Endometrial microvascular endothelial cells (primary cell): Measurements from ENCODE around the gene IGFN1. TPM values are rescaled to one million over a fixed set of nuclear protein-coding genes. Genes with fewer than 3 reads are reported as not detected.

Experiments used
- in situ Hi-C: cut with HindIII; loops from 2 replicates; pipeline ENCODE4 v1.10.0; 2017; ENCODE audit warnings: low sequenced_read_pairs, low pct_unique_long_range_greater_than_20kb; ENCODE audit errors: inconsistent ontology term
- total RNA-seq: library from RNA; depleted of rRNA; stranded (reverse); fragments of >200 nt; gene quantifications from one replicate; pipeline ENCODE4 v1.2.3, GENCODE V29; 2015; ENCODE audit errors: inconsistent ontology term

The IGFN1 gene
- total RNA-seq, 1 donor from 2014 or later: not detected

DNA sequence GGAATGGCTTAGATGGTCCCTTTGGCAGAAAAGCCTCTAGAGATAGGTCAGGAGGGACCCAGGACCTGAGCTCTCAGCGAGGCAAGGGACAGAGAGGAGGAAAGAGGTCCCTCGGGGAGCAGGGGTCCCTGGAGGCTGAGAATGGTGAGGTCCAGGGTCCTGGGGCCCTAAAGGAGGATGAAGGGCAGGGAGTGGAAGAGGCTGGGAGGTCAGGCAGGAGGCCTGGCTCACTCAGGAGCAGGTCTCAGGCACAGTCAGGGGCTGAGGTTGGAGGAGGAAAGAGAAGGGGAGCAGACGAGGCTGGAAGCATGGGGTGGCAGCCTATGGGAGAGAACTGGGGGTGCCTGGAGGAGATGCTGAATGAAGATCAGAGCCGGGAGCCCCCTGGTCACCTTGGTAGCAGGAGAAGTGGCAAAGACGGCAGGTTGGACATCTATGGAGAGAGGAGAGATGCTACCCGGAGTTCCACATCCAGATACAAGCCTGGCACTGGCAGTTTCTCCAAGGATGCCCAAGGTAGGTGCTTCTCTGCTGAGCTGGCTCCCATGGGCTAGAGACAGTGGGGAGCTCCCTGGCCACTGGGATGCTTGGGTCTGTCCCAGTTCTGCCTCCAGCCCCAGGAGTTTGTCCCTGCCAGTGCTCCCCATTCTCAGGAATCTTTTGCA lies 22.6 kb downstream of the IGFN1 start:
- in situ Hi-C loops: no loop called here

DNA sequence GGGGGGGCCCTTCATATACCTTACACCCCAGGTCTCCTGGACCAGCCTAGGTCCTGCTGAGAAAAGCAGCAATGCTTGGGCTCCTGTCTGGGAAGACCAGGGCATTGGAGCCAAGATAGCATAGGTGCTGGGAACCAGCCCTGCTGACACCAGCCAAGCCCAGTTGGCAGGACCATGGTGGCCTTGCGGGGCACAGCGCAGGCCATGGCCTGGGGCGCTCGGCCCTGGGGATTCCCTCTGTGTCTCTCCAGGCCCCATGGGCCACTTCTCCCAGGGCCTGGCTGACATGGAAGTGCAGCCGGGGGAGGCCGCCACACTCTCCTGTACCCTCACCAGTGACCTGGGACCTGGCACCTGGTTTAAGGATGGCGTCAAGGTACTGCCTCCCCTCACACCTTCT lies 23.3 kb downstream of the IGFN1 start:
- in situ Hi-C loops: no loop called here

DNA sequence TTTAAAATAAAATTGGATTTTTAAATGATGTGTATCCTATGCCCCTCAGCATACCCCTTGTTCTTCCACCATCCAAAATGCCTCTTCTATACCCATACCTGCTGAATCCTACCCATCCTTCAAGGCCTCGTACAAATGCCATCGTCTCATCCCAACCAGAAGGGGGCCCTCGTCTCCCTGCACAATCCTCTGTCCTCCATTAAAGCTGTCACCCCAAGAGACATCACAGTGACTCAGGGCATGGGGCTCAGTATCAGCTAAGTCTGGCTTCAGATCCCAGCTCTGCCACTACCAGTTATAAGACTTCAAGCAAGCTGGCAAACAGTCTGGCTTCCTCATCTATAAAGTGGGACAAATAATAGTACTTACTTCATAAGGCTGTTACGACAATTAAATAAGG lies 23.8 kb downstream of the IGFN1 start:
- in situ Hi-C loops: no loop called here

DNA sequence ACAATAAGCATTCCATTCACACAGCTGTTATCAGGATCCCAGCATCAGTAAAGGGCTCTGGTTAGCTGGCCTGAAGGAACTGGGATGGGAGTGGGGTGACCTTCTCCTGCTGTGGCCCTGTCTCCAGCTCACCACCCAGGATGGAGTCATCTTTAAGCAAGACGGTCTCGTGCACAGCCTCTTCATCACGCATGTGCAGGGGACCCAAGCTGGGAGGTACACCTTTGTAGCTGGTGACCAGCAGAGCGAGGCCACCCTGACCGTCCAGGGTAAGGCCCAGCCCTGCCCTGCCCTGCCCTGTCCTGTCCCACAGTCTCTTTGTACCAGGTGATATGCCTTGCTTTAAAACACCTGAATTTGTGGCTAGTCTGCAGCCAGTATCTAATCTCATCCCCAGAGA lies 24.3 kb downstream of the IGFN1 start:
- in situ Hi-C loops: no loop called here

DNA sequence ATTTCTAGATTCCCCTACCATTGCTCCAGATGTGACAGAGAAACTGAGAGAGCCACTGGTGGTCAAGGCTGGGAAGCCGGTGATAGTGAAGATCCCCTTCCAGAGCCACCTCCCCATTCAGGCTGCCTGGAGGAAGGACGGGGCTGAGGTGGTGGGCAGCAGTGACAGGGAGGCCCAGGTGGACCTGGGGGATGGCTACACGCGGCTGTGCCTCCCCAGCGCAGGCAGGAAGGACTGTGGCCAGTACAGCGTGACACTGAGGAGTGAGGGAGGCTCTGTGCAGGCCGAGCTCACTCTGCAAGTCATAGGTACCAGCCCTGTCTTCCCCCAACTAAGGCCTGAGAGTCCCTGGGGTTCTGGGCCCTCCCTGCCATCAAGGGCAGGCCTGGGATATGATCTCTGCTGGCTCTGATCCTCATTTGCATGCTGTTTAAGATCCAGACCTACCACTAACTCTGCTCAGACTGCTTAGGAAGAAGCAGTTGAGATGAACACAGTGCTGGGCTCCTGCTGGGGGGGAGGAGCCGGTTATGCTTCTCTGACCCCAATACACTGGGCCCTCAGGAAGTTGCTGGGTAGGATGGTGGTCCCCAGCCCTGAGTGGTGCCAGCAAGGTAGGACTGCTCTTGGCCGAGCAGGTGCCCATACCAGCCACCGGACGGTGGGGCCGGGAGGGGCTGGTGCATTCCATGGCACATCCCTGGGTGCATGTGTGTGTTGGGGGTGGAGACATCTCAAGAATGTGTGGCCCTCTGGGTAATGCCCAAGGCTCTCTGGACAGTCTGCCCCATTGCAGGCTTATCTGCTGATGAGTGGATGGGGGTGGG lies 25.1 kb downstream of the IGFN1 start:
- in situ Hi-C loops: no loop called here

DNA sequence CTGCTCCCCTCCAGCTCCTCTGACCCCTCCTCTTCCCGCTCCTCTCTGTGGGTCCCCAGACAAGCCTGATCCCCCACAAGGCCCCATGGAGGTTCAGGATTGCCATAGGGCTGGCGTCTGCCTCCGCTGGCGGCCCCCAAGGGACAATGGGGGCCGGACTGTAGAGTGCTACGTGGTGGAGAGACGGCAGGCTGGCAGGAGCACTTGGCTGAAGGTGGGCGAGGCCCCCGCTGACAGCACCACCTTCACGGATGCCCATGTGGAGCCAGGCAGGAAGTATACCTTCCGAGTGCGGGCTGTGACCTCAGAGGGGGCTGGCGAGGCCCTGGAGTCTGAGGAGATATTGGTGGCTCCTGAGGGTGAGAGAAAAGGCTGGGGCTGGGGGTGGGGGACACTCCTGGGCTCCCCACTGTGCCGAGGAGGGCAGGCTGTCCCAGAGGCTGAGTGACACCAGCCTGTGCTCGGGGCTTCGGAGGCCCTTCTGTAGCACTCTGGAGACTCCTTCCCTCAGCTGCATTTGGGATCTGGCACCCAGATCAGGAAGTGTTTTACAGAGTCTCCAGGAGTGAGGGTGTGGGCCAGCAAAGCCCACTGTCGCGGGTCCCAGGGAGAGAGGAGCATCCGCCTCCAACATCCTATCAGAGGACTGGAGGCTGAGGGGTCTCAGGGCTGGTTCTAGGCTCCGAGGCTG lies 25.9 kb downstream of the IGFN1 start:
- in situ Hi-C loops: no loop called here

DNA sequence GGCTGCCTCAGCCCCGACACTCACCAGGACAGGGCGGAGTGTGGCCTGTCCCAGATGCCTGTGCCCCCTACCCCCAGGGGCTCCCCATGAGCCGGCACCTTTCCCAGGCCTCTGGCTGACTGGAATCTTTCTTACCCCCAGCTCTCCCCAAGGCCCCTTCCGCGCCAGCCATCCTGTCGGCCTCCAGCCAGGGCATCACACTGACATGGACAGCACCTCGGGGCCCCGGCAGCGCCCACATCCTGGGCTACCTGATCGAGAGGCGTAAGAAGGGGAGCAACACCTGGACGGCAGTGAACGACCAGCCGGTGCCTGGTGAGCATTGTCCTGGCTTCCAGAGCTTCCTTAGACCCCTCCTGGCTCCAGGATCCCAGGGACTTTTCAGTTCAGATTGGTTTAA lies 26.5 kb downstream of the IGFN1 start:
- in situ Hi-C loops: no loop called here

DNA sequence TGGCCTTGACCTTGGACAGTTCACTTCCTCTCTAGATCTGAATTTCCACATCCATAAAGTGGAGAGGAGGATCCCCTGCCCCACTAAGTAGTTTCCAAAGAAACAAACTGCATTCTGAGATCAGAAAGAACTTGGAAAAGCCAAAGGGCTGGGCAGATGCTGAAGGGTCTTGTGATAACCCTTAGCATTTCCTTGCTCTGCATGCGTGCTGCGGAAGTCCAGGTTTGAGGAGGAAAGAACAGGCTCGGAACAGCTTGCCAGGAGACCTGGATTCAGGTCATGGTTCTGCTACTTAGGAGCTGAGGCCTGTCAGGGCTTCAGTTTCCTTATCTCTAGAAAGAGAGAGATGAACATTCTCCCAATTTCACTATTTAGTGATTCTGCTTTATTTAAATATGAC lies 27.2 kb downstream of the IGFN1 start:
- in situ Hi-C loops: no loop called here

DNA sequence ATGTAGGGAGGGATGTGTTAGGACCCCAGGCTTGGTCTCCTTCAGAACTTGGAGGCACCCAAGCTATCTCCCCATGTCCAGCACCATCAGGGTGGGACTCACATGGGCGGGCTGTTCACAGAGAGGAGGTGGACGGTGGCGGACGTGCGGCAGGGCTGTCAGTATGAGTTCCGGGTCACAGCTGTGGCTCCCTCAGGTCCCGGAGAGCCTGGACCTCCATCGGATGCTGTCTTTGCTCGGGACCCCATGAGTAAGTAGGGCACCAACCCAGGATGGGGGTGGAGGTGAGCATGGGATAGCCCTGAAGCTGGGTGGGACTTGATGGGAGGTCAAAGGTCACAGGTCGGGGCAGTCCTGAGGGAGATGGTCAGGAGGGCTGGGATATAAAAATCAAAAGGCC lies 27.8 kb downstream of the IGFN1 start:
- in situ Hi-C loops: no loop called here

DNA sequence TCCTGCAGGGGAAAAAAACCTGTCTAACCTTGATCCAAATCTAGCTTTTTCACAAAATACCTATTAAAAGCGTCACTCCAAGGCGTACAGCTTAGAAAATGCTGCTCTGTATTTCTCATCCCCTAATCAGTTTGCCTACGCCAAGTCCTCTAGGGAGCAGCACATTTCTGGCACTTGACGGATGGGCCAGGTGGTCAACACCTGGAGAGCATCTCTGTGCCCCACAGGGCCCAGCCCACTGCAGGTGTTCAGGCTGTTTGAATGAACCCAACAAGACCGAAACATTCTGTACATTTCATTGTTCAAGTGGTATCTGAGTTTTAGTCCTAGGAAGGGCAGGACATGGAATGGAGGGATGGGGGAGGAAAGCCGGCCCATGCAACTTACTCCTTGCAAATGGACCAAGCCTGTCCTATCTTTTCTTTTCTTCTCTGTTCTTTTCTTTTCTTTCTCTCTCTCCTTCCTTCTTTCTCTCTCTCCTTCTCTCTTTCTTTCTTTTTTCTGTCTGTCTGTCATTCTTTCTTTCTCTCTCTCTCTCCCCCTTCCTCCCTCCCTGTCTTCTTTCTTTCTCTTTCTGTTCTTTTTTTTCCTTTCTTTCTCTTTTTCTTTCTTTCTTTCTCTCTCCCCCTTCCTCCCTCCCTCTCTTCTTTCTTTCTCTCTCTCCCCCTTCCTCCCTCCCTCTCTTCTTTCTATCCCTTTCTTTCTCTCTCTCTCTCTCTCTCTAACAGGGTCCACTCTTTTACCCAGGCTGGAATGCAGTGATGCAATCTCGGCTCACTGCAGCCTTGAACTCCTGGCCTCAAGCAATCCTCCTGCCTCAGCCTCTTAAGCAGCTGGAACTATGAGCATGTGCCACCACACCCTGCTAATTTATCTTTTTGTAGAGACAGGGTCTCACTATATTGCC lies 29.1 kb downstream of the IGFN1 start:
- in situ Hi-C loops: no loop called here

DNA sequence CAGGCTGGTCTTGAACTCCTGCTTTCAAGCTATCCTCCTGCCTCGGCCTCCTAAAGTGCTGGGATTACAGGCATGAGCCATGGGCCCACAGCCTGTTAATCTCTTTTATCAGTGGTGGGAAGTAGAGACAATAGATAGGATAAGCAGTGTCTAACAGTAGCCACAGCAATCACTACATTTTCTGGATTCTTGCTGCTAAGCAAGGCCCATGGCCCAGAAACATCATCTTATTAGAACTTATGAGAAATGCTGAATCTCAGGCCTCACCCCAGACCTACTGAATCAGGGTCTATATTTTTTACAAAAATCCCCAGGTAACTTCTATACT lies 29.7 kb downstream of the IGFN1 start:
- in situ Hi-C loops: no loop called here

DNA sequence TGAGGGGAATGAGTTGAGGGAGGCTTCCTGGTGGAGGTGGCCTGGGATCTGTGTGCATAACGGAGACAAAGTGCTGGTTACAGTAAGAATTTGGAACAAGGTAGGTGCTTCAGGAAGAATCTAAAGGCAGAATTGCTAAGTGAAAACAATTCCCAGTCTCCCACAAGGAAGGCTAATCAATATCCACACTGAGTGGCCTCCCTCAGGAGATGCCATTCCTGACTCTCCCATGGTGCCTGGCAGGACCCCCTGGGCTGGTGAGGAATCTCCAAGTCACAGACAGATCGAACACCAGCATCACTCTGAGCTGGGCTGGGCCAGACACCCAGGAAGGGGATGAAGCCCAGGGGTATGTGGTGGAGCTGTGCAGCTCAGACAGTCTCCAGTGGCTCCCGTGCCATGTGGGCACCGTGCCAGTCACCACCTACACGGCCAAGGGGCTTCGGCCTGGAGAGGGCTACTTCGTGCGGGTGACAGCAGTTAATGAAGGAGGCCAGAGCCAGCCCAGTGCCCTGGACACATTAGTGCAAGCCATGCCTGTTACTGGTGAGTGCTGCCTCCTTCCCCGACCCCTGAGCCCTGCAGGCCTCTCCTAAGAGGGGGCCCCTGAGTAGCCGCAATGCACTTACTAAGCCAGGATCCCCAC lies 30.7 kb downstream of the IGFN1 start:
- in situ Hi-C loops: no loop called here

DNA sequence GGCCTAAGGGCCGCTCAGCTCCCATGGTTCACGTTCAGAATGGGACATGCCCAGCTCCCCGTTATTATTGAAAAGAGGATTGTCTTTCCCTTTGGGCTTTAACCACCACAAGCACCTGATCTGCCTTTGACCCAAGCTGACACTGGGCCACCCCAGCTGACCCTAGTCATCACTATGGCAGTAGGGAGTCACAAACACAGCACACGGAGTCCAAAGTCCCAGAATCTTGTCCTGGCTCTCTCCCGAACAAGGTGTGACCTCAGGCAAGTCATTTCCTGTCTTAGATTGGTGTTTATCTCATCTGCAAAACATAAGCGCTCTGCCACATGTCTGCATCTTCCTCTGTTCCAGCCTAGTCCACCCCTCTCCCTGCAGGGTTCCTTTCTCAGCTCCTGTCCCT lies 31.5 kb downstream of the IGFN1 start:
- in situ Hi-C loops: no loop called here

DNA sequence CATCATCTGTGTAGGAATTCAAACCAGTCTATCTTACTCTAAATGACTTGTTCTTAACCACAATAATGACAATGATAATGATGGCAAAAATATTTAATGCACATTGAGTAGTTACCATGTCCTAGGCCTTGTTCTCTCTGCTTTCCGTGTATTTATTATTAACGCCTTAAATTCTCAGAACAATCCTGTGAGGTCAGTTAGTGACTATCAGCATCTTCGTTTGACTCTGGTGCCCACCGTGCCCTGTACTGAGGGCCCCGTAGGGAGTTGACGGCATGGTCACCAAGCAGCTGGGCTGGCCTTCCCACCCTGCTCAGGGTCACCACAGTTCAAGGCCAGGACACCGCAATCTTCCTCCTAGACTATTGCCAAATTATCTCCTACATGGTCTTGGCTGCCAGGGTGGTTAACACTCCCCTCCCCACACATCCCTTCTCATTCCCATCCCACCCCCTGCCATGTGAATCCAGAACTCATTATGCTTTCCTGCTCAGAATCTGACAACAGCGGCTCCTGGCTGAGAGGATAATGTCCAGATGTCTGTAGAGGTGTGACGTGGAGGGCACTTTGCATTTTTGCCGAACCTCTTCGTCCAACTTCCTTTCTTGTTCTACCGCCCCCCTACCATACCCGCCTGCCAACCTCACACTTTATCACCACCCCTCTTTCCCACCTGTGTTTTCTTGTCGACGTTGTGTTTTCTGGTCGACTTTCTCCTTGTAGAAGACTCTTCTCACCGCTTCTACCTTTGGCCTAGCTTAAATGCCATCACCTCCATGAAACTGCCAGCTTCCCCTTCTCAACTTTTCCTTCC lies 33.4 kb downstream of the IGFN1 start:
- in situ Hi-C loops: no loop called here

DNA sequence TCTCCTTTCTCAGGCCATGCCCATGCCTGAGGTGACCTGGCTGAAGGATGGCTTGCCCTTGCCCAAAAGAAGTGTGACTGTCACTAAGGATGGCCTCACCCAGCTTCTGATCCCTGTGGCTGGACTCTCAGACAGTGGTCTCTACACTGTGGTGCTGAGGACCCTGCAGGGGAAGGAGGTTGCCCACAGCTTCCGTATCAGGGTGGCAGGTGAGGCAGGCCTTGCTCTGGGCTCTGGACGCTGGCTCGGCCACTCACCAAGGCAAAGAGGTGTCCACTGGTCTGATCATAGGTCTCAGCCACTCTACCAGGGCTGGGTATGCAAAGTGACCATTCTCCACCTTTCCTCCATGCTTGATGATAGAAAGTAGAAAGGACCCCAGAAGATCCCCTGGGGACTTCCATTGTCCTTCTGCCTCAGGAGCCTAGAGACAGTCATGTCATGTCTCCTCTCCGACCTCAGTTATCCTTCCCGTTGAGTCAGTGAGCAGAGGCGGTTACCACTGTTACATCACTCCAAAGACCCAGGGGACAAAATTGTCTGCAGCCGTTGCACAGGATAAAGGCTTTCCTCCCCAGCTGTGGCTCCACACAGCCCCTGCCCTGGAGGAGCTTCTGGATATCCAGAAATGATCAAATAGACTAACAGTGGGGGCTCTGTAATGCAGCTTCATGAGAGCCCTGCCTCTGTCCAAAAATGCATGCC lies 34.2 kb downstream of the IGFN1 start:
- in situ Hi-C loops: no loop called here

DNA sequence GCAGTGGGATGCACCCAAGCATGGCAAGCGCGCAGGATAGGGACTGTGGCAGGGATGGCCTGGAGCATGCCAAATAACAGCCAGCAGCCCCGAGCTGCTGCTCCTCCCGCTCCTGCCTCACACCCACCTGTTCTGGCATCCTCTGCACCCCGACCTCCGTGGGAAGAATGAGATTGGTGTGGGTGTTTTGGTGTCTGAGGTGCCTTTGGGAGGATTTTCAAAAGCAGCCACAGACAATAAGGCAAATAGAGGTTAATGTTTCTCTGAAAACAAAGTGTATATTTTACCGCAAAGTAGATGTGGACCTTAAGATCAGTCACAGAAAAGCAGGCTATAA lies 35.5 kb downstream of the IGFN1 start:
- in situ Hi-C loops: no loop called here

DNA sequence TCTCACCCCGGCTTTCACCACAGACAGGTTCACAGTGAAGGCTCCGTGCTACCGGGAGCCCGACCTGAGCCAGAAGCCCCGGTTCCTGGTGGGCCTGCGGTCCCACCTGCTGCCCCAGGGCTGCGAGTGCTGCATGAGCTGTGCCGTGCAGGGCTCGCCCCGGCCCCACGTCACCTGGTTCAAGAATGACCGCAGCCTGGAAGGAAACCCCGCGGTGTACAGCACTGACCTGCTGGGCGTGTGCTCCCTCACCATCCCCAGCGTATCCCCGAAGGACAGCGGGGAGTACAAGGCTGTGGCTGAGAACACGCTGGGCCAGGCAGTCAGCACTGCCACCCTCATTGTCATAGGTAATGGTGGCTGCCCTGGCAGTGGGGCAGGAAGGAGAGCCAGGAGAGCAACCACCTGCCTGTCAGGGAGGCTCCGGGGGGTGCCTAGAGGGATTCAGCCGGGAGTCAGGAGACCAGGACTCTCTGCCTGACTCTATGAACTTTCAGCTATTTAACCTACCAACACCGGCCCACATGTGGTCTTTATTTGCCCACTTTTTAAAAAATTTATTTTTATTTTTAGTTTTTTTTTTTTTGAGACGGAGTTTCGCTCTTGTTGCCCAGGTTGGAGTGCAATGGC lies 36.4 kb downstream of the IGFN1 start:
- in situ Hi-C loops: no loop called here
